Keratinocyte (primary cell): ENCODE data around the gene NRP1. TPM values are rescaled to one million over a fixed set of nuclear protein-coding genes. Genes with fewer than 3 reads are reported as not detected.

ENCODE experiments used
- DNase-seq: peaks from one replicate; pipeline ENCODE4 v3.0.0-alpha.2; 2011; ENCODE audit warnings: low read depth, missing footprints, low spot score
- FAIRE-seq: peaks from 2 replicates; lab custom pipeline; 2011; peaks lifted over from hg19 to GRCh38; lab: Jason Lieb, UNC
- H2AFZ ChIP-seq: 2 replicates; pipeline ENCODE4 v1.6.0; 2012; ENCODE audit warnings: low read length, control low read depth, inconsistent platforms; ENCODE audit not compliant: control insufficient read depth
- H3K27ac ChIP-seq: 2 replicates; pipeline ENCODE4 v1.5.1; 2011; ENCODE audit warnings: low read length; ENCODE audit not compliant: control insufficient read depth, insufficient read depth
- H3K27me3 ChIP-seq: 3 replicates; pipeline ENCODE4 v1.6.0; 2011; ENCODE audit warnings: low read length; ENCODE audit not compliant: control insufficient read depth, insufficient read depth; ENCODE audit errors: extremely low read depth
- H3K36me3 ChIP-seq, 2 experiments: 2 replicates in 1 of 2; 3 replicates in 1 of 2; pipeline ENCODE4 v1.5.1; 2011; ENCODE audit warnings: low read length in 2 of 2, mild to moderate bottlenecking in 1 of 2; ENCODE audit not compliant: control insufficient read depth in 2 of 2, insufficient read depth in 2 of 2; ENCODE audit errors: extremely low read depth in 1 of 2
- H3K4me1 ChIP-seq: 3 replicates; pipeline ENCODE4 v1.5.1; 2011; ENCODE audit warnings: low read length; ENCODE audit not compliant: control insufficient read depth, insufficient read depth; ENCODE audit errors: extremely low read depth
- H3K4me2 ChIP-seq: 3 replicates; pipeline ENCODE4 v1.6.0; 2011; ENCODE audit warnings: low read depth, low read length; ENCODE audit not compliant: control insufficient read depth, insufficient read depth; ENCODE audit errors: extremely low read depth
- H3K4me3 ChIP-seq, 3 experiments: fragments of 200-600 bp in 1 of 3; sonication (generic) in 1 of 3; 2 replicates in 2 of 3; 3 replicates in 1 of 3; pipeline ENCODE4 v1.5.1; 2011 to 2016; ENCODE audit warnings: low read length in 3 of 3, mild to moderate bottlenecking in 3 of 3, control low read depth in 2 of 3, inconsistent platforms in 1 of 3, low read depth in 1 of 3, mixed read lengths in 1 of 3, mixed run types in 1 of 3, moderate library complexity in 1 of 3; ENCODE audit not compliant: control insufficient read depth in 2 of 3, insufficient read depth in 2 of 3; ENCODE audit errors: extremely low read depth in 1 of 3
- H3K79me2 ChIP-seq: 2 replicates; pipeline ENCODE4 v1.6.0; 2012; ENCODE audit warnings: low read length; ENCODE audit not compliant: control insufficient read depth, insufficient read depth
- H3K9ac ChIP-seq: 3 replicates; pipeline ENCODE4 v1.6.0; 2011; ENCODE audit warnings: low read length; ENCODE audit not compliant: control insufficient read depth, insufficient read depth; ENCODE audit errors: extremely low read depth
- H3K9me1 ChIP-seq: 3 replicates; pipeline ENCODE4 v1.6.0; 2011; ENCODE audit warnings: low read length; ENCODE audit not compliant: control insufficient read depth, insufficient read depth; ENCODE audit errors: extremely low read depth
- H3K9me3 ChIP-seq: 2 replicates; pipeline ENCODE4 v1.5.1; 2012; ENCODE audit warnings: low read depth, low read length; ENCODE audit not compliant: control insufficient read depth
- H4K20me1 ChIP-seq: 3 replicates; pipeline ENCODE4 v1.6.0; 2011; ENCODE audit warnings: low read length; ENCODE audit not compliant: control insufficient read depth, insufficient read depth; ENCODE audit errors: extremely low read depth
- CTCF ChIP-seq, 3 experiments: IDR thresholded peaks in 1 of 3; conservative IDR thresholded peaks in 1 of 3; optimal IDR thresholded peaks in 1 of 3; 2 replicates in 2 of 3; 3 replicates in 1 of 3; pipeline versions ENCODE3 to v1.5.1; 2011; ENCODE audit warnings: low read length in 3 of 3, mild to moderate bottlenecking in 3 of 3, moderate library complexity in 2 of 3, control low read depth in 1 of 3, inconsistent platforms in 1 of 3; ENCODE audit not compliant: insufficient read depth in 2 of 3; ENCODE audit errors: extremely low read depth in 1 of 3
- EZH2 ChIP-seq: IDR thresholded peaks from one replicate; pipeline ENCODE4 v1.6.1; 2012; ENCODE audit warnings: inconsistent platforms, mild to moderate bottlenecking, low read length, moderate library complexity
- dilution Hi-C: fragments of 300-500 bp; cut with MboI; formaldehyde crosslinking; loops from one replicate; pipeline ENCODE4 v1.7.0; 2020; ENCODE audit warnings: low sequenced_read_pairs; ENCODE audit not compliant: extremely low pct_ligation_motif_present
- polyA plus RNA-seq, 5 experiments: library from polyadenylated mRNA; depleted of rRNA in 3 of 5; stranded (reverse) in 3 of 5; stranded (forward) in 1 of 5; unstranded in 1 of 5; fragments of >200 nt; gene quantifications; 1 replicate in 1 of 5; 2 replicates in 3 of 5; 3 replicates in 1 of 5; pipeline versions ENCODE4 v1.2.1 to v1.2.3, GENCODE V29; 2011 to 2012; ENCODE audit warnings: missing spikeins in 2 of 5, low read depth in 1 of 5, low replicate concordance in 1 of 5

Gene NRP1
- polyA plus RNA-seq, 1 donor (not counting 4 experiments of a cell fraction or from before 2014, with no cell fraction given) = 36.2 TPM

GRCh38 chr10:33256458-33256857, 78.0 kb downstream of the NRP1 start:
- Histone ChIP-seq H3K9me3 (no peaks in the 10 kb centered on the region), H3K4me1 (peaks cover 29% of the 10 kb centered on the region), H3K9ac (no peak overlapping the region), H3K27me3 (no peaks in the 10 kb centered on the region), H3K27ac (no peak overlapping the region), H2AFZ (no peak overlapping the region), H3K79me2 (peaks cover 4% of the 10 kb centered on the region), H3K9me1 (no peaks in the 10 kb centered on the region), H3K4me2 (no peak overlapping the region), H3K36me3 (peaks cover 4 to 26% of the 10 kb centered on the region in 2 experiments), H4K20me1 (no peaks in the 10 kb centered on the region), H3K4me3 (no peak overlapping the region)
- TF ChIP-seq CTCF (optimal IDR thresholded peaks at IDR 0.05 in 1 of 3, IDR thresholded peaks at IDR 0.05 in 1 of 3, conservative IDR thresholded peaks at IDR 0.05 in 1 of 3; ENCODE audit: extremely low read depth in 1 of 3, insufficient read depth in 2 of 3, low read length in 3 of 3) = no peak
- TF ChIP-seq EZH2 = no peak
- FAIRE-seq = no peak
- dilution Hi-C loops = no loop called here
- no peak for DNase-seq

DNA sequence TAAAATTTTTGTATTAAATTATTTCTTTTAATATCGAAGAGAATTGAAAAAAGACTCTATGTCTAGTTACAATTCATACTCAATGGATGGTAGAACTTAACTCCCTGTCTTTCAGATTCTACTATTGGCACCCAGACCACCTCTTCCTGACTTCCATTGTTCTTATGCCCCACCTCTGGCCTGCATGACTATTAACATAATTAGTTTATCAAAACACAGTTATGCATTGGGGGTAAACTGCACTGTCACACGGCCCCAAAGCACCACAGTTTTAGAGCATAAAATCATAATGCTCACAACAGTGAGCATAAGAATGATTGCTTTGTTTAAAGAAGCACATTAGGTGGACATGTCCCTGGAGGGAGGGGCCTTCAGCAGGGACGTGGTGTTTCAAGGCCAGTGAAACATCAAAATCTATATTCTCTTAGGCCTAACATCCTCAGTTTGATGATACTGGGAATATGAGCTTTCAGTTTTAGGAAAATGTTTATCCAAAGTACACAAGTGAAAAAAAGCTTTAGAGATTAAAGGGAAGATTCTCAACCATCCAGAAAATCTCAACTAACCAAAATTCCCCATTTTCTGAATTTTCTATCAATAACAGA, 79.8 kb downstream of the NRP1 start:
- H3K27ac ChIP-seq = no peak overlapping the region

More for the DNA sequence above, 79.8 kb downstream of the NRP1 start:
- FAIRE-seq (peak; percentile 20), DNase-seq (no peak)
- H3K9me3 ChIP-seq = no peaks in the 10 kb centered on the region
- dilution Hi-C loops = no loop called here
- peaks cover 29% of the 10 kb centered on the region for H3K4me1 ChIP-seq
- H3K79me2 ChIP-seq = peaks cover 7% of the 10 kb centered on the region
- H3K9ac ChIP-seq = no peak overlapping the region
- H2AFZ ChIP-seq = no peak overlapping the region
- no peaks in the 10 kb centered on the region for H4K20me1 ChIP-seq
- H3K9me1 ChIP-seq = no peaks in the 10 kb centered on the region
- H3K4me2 ChIP-seq = no peak overlapping the region
- H3K36me3 ChIP-seq = peaks cover 5 to 23% of the 10 kb centered on the region in 2 experiments
- H3K27me3 ChIP-seq = no peaks in the 10 kb centered on the region
- H3K4me3 ChIP-seq = no peak overlapping the region
- TF ChIP-seq CTCF (optimal IDR thresholded peaks at IDR 0.05 in 1 of 3, IDR thresholded peaks at IDR 0.05 in 1 of 3, conservative IDR thresholded peaks at IDR 0.05 in 1 of 3; ENCODE audit: extremely low read depth in 1 of 3, insufficient read depth in 2 of 3, low read length in 3 of 3) (no peak), EZH2 (no peak)
